ENCODE measurements around the gene TWF2. TPM values are rescaled to one million over a fixed set of nuclear protein-coding genes. Genes with fewer than 3 reads are reported as not detected.

TWF2 gene
- total RNA-seq, 1 experiment from 2014 or later: 44.8 TPM

DNA sequence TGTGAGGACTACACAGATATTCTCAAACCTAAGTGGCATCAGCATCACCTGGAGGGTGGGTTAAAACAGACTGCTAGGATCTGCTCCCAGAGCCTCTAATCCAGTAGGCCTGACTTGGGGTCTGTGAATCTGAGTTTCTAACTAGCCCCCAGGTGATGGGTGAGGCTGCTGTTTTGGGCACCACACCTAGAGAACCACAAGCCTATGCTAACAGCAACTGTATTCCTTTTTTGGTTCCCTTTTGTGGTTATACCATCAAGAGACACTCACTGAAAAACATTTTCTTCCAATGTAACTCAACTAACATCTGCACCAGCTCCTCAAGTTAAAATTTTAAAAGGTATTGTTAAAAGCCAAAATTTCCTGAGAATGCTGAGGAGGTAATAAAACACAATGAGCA lies 23.5 kb upstream of the TWF2 start:
- no peak overlapping the region for H4K91ac ChIP-seq (ENCODE audit: insufficient read length, low read depth, low read length)
- H2BK15ac ChIP-seq (ENCODE audit: low read depth, low read length): no peak overlapping the region
- H4K8ac ChIP-seq (replicated peaks; ENCODE audit: insufficient read length, low read depth, low read length): no peak overlapping the region
- no peak overlapping the region for H2AK5ac ChIP-seq (ENCODE audit: insufficient read length, low read length)
- H2BK5ac ChIP-seq (ENCODE audit: insufficient read length, low read length): no peak overlapping the region
- H3K36me3 Mint-ChIP-seq (ENCODE audit: insufficient read depth in 1 of 3, low read depth in 3 of 3): peaks cover 54 to 96% (median 87%) of the 10 kb centered on the region in 3 experiments; a peak in 6 of 7 replicates
- H3T11ph ChIP-seq (ENCODE audit: low read length): no peak overlapping the region
- H3K23me2 ChIP-seq (ENCODE audit: insufficient read length, low read depth, low read length, poor library complexity, severe bottlenecking): no peaks in the 10 kb centered on the region
- H3K9ac ChIP-seq (ENCODE audit: extremely low read depth, insufficient read length, low read length): no peak overlapping the region
- no peak overlapping the region for H2BK120ac ChIP-seq (ENCODE audit: low read depth, low read length, poor library complexity, severe bottlenecking)
- TF ChIP-seq, protein P1, sequence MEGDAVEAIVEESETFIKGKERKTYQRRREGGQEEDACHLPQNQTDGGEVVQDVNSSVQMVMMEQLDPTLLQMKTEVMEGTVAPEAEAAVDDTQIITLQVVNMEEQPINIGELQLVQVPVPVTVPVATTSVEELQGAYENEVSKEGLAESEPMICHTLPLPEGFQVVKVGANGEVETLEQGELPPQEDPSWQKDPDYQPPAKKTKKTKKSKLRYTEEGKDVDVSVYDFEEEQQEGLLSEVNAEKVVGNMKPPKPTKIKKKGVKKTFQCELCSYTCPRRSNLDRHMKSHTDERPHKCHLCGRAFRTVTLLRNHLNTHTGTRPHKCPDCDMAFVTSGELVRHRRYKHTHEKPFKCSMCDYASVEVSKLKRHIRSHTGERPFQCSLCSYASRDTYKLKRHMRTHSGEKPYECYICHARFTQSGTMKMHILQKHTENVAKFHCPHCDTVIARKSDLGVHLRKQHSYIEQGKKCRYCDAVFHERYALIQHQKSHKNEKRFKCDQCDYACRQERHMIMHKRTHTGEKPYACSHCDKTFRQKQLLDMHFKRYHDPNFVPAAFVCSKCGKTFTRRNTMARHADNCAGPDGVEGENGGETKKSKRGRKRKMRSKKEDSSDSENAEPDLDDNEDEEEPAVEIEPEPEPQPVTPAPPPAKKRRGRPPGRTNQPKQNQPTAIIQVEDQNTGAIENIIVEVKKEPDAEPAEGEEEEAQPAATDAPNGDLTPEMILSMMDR (conservative IDR thresholded peaks at IDR 0.05): no peak
- H3K4me2 ChIP-seq (ENCODE audit: insufficient read depth, insufficient read length, low read length): no peak overlapping the region
- no peaks in the 10 kb centered on the region; the same call in 1 of the 2 replicates for H3K27me3 ChIP-seq (ENCODE audit: insufficient read depth, low read length)
- H2AFZ ChIP-seq (ENCODE audit: low read length): no peak overlapping the region
- no peak overlapping the region for H3K27ac ChIP-seq (ENCODE audit: insufficient read length, low read depth, low read length)
- H3K23ac ChIP-seq (ENCODE audit: insufficient read length, low read depth, low read length): no peak overlapping the region
- H3K4me1 ChIP-seq (ENCODE audit: insufficient read depth, low read length): no peaks in the 10 kb centered on the region
- no peak overlapping the region for H4K5ac ChIP-seq (ENCODE audit: insufficient read length, low read depth, low read length)
- H3K56ac ChIP-seq (ENCODE audit: insufficient read length, low read depth, low read length): no peak overlapping the region
- H3K4me3 Mint-ChIP-seq: no peak overlapping the region
- no peak overlapping the region for H3K27ac Mint-ChIP-seq
- H3K9me3 ChIP-seq (ENCODE audit: control insufficient read depth, low read depth, low read length): no peaks in the 10 kb centered on the region
- no peak overlapping the region for H2BK12ac ChIP-seq (ENCODE audit: insufficient read length, low read depth, low read length)
- DNase-seq: no peak
- no peaks in the 10 kb centered on the region for H3K4me1 Mint-ChIP-seq
- H3K27me3 Mint-ChIP-seq (ENCODE audit: low read depth): no peaks in the 10 kb centered on the region
- no peak overlapping the region for H2BK20ac ChIP-seq (ENCODE audit: low read depth, low read length, poor library complexity, severe bottlenecking)
- no peak overlapping the region for H3K18ac ChIP-seq (ENCODE audit: insufficient read length, low read depth, low read length)
- no peaks in the 10 kb centered on the region for H3K9me3 Mint-ChIP-seq
- no peak overlapping the region for H3K14ac ChIP-seq (ENCODE audit: insufficient read depth, low read length)
- no peaks in the 10 kb centered on the region; the same call in 1 of the 2 replicates for H3K79me2 ChIP-seq (ENCODE audit: insufficient read depth, low read length)
- no peak overlapping the region for H3K4ac ChIP-seq (ENCODE audit: low read depth, low read length)
- no peaks in the 10 kb centered on the region for H4K20me1 ChIP-seq (ENCODE audit: control insufficient read depth, insufficient read depth, insufficient read length)
- peaks cover 5% of the 10 kb centered on the region for H3K79me1 ChIP-seq (ENCODE audit: insufficient read depth, low read depth, low read length, poor library complexity, severe bottlenecking)
